Muscle of leg (tissue), 11 donors: ENCODE results near the gene CD160. TPM values are rescaled to one million over a fixed set of nuclear protein-coding genes. Genes with fewer than 3 reads are reported as not detected.

Experiments
- DNase-seq: peaks from one replicate; pipeline ENCODE4 v3.0.0; 2013
- H3K27ac ChIP-seq: one replicate; pipeline ENCODE4 v1.5.1; 2013; ENCODE audit warnings: mild to moderate bottlenecking, low read length, control low read depth
- H3K27me3 ChIP-seq: one replicate; pipeline ENCODE4 v1.6.1; 2013; ENCODE audit warnings: low read length; ENCODE audit not compliant: control insufficient read depth, insufficient read depth
- H3K36me3 ChIP-seq: one replicate; pipeline ENCODE4 v1.6.1; 2013; ENCODE audit warnings: low read length; ENCODE audit not compliant: control insufficient read depth, insufficient read depth
- H3K4me1 ChIP-seq: one replicate; pipeline ENCODE4 v1.6.1; 2013; ENCODE audit warnings: low read length; ENCODE audit not compliant: control insufficient read depth, insufficient read depth
- H3K4me3 ChIP-seq: one replicate; pipeline ENCODE4 v1.5.1; 2013; ENCODE audit warnings: low read length, control low read depth
- H3K9me3 ChIP-seq: replicated peaks from 2 replicates; pipeline ENCODE4 v1.6.1; 2013; ENCODE audit warnings: low read depth, low read length; ENCODE audit not compliant: control insufficient read depth
- WGBS: methylation state at CpG from one replicate; pipeline ENCODE4 v1.1.5; 2013; ENCODE audit warnings: missing lambda C conversion rate; ENCODE audit not compliant: insufficient coverage; 5-methylcytosine and 5-hydroxymethylcytosine counted together
- polyA plus RNA-seq, 8 donors: library from polyadenylated mRNA; unstranded; fragments of 120-200 nt; gene quantifications; one replicate each; pipeline versions ENCODE4 v1.2.1 to v1.2.3, GENCODE V29; 2013; ENCODE audit warnings: inconsistent platforms in 1 of 8, low replicate concordance in 1 of 8; ENCODE audit not compliant: insufficient read length in 8 of 8, insufficient read depth in 1 of 8
- total RNA-seq: library from RNA; stranded (reverse); fragments of 120-200 nt; gene quantifications from one replicate; pipeline ENCODE4 v1.2.4, GENCODE V29; 2013

The CD160 gene
- total and polyA plus RNA-seq, 9 donors = 0.09 to 0.95 (median 0.79) TPM

- H3K27ac ChIP-seq = no peak overlapping the region
- no peaks in the 10 kb centered on the region for H3K36me3 ChIP-seq
- peaks cover 19% of the 10 kb centered on the region for H3K4me1 ChIP-seq
- 90% methylated on average over 8 of the region's 11 CpGs for WGBS
- no peaks in the 10 kb centered on the region for H3K9me3 ChIP-seq
- no peaks in the 10 kb centered on the region for H3K27me3 ChIP-seq
- H3K4me3 ChIP-seq = no peak overlapping the region
- no peak for DNase-seq
Measured at GRCh38 chr1:145692785-145693443, 26.4 kb upstream of the CD160 start.

- H3K9me3 ChIP-seq = no peaks in the 10 kb centered on the region
- no peaks in the 10 kb centered on the region for H3K27me3 ChIP-seq
- no peaks in the 10 kb centered on the region for H3K36me3 ChIP-seq
- WGBS = 65% methylated on average over 3 of the region's 5 CpGs
- peaks cover 19% of the 10 kb centered on the region for H3K4me1 ChIP-seq
- DNase-seq = peak; percentile 69
- no peak overlapping the region for H3K4me3 ChIP-seq
- no peak overlapping the region for H3K27ac ChIP-seq
Measured at GRCh38 chr1:145695821-145696629, 23.3 kb upstream of the CD160 start.

- peaks cover 19% of the 10 kb centered on the region for H3K4me1 ChIP-seq
- no peak overlapping the region for H3K27ac ChIP-seq
- no peaks in the 10 kb centered on the region for H3K27me3 ChIP-seq
- no peak for DNase-seq
- H3K9me3 ChIP-seq = no peaks in the 10 kb centered on the region
- no peak overlapping the region for H3K4me3 ChIP-seq
- 83% methylated on average over 2 of the region's 3 CpGs for WGBS
- no peaks in the 10 kb centered on the region for H3K36me3 ChIP-seq
Measured at GRCh38 chr1:145696630-145696960, 22.7 kb upstream of the CD160 start.

GRCh38 chr1:145701306-145701862 is 17.9 kb upstream of the CD160 start:
- no CpG with 5 or more reads among the region's 2 CpGs for WGBS
- Histone ChIP-seq H3K27ac (no peak overlapping the region), H3K36me3 (no peaks in the 10 kb centered on the region), H3K27me3 (peaks cover 2% of the 10 kb centered on the region), H3K4me3 (no peak overlapping the region), H3K9me3 (no peaks in the 10 kb centered on the region), H3K4me1 (peaks cover 7% of the 10 kb centered on the region)
- no peak for DNase-seq

- Histone ChIP-seq H3K4me3 (no peak overlapping the region), H3K27me3 (peaks cover 2% of the 10 kb centered on the region), H3K36me3 (no peaks in the 10 kb centered on the region), H3K27ac (no peak overlapping the region), H3K9me3 (no peaks in the 10 kb centered on the region), H3K4me1 (peaks cover under 1% of the 10 kb centered on the region)
- DNase-seq = no peak
- 86% methylated on average over 2 of the region's 2 CpGs for WGBS
Measured at GRCh38 chr1:145702052-145702451, 17.2 kb upstream of the CD160 start.

GRCh38 chr1:145702826-145703225 is 16.5 kb upstream of the CD160 start:
- no peak overlapping the region for H3K4me3 ChIP-seq
- peaks cover 2% of the 10 kb centered on the region for H3K27me3 ChIP-seq
- WGBS = 79% methylated on average over 6 of the region's 7 CpGs
- no peak for DNase-seq
- H3K4me1 ChIP-seq = no peaks in the 10 kb centered on the region
- H3K27ac ChIP-seq = no peak overlapping the region
- no peaks in the 10 kb centered on the region for H3K36me3 ChIP-seq
- no peaks in the 10 kb centered on the region for H3K9me3 ChIP-seq

GRCh38 chr1:145705622-145706021 is 13.7 kb upstream of the CD160 start:
- no peaks in the 10 kb centered on the region for H3K36me3 ChIP-seq
- H3K27ac ChIP-seq = no peak overlapping the region
- DNase-seq = no peak
- H3K9me3 ChIP-seq = no peaks in the 10 kb centered on the region
- no peaks in the 10 kb centered on the region for H3K4me1 ChIP-seq
- no peak overlapping the region for H3K4me3 ChIP-seq
- H3K27me3 ChIP-seq = peaks cover 4% of the 10 kb centered on the region
- no CpG with 5 or more reads among the region's 7 CpGs for WGBS

GRCh38 chr1:145706086-145706664 is 13.1 kb upstream of the CD160 start:
- no peaks in the 10 kb centered on the region for H3K9me3 ChIP-seq
- H3K4me1 ChIP-seq = no peaks in the 10 kb centered on the region
- H3K27ac ChIP-seq = no peak overlapping the region
- WGBS = no CpG with 5 or more reads among the region's 2 CpGs
- no peak overlapping the region for H3K4me3 ChIP-seq
- no peak for DNase-seq
- H3K27me3 ChIP-seq = peaks cover 4% of the 10 kb centered on the region
- no peaks in the 10 kb centered on the region for H3K36me3 ChIP-seq

- Histone ChIP-seq H3K4me1 (no peaks in the 10 kb centered on the region), H3K4me3 (no peak within 1 kb of the TSS), H3K9me3 (no peaks in the 10 kb centered on the region), H3K27me3 (peaks cover 4% of the 10 kb centered on the region), H3K36me3 (no peaks in the 10 kb centered on the region), H3K27ac (no peak within 1 kb of the TSS)
- WGBS = 36% methylated on average over 5 of the region's 9 CpGs
- DNase-seq = peak; percentile 38
Measured at GRCh38 chr1:145707183-145707867, 12.0 kb upstream of the CD160 start, which contains the start of gene PDZK1. TSS of gene PDZK1 (minus strand) at chr1:145707368. CDS start at chr1:145688021, 19,347 bp downstream.

- no peaks in the 10 kb centered on the region for H3K4me1 ChIP-seq
- no peak overlapping the region for H3K4me3 ChIP-seq
- DNase-seq = no peak
- no peaks in the 10 kb centered on the region for H3K36me3 ChIP-seq
- peaks cover 4% of the 10 kb centered on the region for H3K27me3 ChIP-seq
- 56% methylated on average over 7 of the region's 7 CpGs for WGBS
- no peak overlapping the region for H3K27ac ChIP-seq
- no peaks in the 10 kb centered on the region for H3K9me3 ChIP-seq
Measured at GRCh38 chr1:145708063-145708462, 11.2 kb upstream of the CD160 start.
